ENCODE results near the gene ICAM5.

- TF ChIP-seq RELA (CRISPR knock-in tag; IDR thresholded peaks at IDR 0.05; ENCODE audit: borderline replicate concordance) (no peak), CTCF (IDR thresholded peaks at IDR 0.05) (no peak), SMAD3 (CRISPR knock-in tag; IDR thresholded peaks at IDR 0.05; ENCODE audit: borderline replicate concordance) (no peak), ATF2 (CRISPR knock-in tag; IDR thresholded peaks at IDR 0.05; ENCODE audit: borderline replicate concordance, low read depth) (no peak), GABPB1 (CRISPR knock-in tag; IDR thresholded peaks at IDR 0.05) (no peak), ZNF263 (CRISPR knock-in tag; IDR thresholded peaks at IDR 0.05; ENCODE audit: low read depth) (no peak), JUN (CRISPR knock-in tag; IDR thresholded peaks at IDR 0.05) (no peak), ZNF512 (CRISPR knock-in tag; IDR thresholded peaks at IDR 0.05; ENCODE audit: borderline replicate concordance) (no peak), SMAD4 (CRISPR knock-in tag; IDR thresholded peaks at IDR 0.05) (no peak), E2F4 (CRISPR knock-in tag; IDR thresholded peaks at IDR 0.05; ENCODE audit: borderline replicate concordance, low read depth) (no peak), NFYB (CRISPR knock-in tag; conservative IDR thresholded peaks at IDR 0.05; ENCODE audit: low read depth) (no peak), CREM (CRISPR knock-in tag; IDR thresholded peaks at IDR 0.05) (no peak), KAT7 (CRISPR knock-in tag; IDR thresholded peaks at IDR 0.05; ENCODE audit: borderline replicate concordance) (no peak), AFF4 (CRISPR knock-in tag; IDR thresholded peaks at IDR 0.05; ENCODE audit: borderline replicate concordance) (no peak)
Measured at GRCh38 chr19:10321874-10322835, 32.4 kb downstream of the ICAM5 start.

Measured in WTC11 (cell line).